Astrocyte of the cerebellum (primary cell): ENCODE data around the gene TBC1D22A.

Source experiments
- DNase-seq: peaks from one replicate; pipeline ENCODE4 v3.0.0-alpha.2; 2011; ENCODE audit warnings: low read depth
- H3K4me3 ChIP-seq: 2 replicates; pipeline ENCODE4 v1.5.1; 2011; ENCODE audit warnings: mild to moderate bottlenecking, low read depth, low read length, moderate library complexity
- in situ Hi-C: cut with HindIII; loops from 2 replicates; pipeline ENCODE4 v1.10.0; 2017; ENCODE audit warnings: low sequenced_read_pairs
- TF ChIP-seq, protein P1 (sequence below): IDR thresholded peaks from 2 replicates; pipeline ENCODE4 v1.5.1; 2012; ENCODE audit warnings: low read length, low read depth, moderate library complexity, mild to moderate bottlenecking; ENCODE audit errors: missing control alignments

The TBC1D22A gene

DNA sequence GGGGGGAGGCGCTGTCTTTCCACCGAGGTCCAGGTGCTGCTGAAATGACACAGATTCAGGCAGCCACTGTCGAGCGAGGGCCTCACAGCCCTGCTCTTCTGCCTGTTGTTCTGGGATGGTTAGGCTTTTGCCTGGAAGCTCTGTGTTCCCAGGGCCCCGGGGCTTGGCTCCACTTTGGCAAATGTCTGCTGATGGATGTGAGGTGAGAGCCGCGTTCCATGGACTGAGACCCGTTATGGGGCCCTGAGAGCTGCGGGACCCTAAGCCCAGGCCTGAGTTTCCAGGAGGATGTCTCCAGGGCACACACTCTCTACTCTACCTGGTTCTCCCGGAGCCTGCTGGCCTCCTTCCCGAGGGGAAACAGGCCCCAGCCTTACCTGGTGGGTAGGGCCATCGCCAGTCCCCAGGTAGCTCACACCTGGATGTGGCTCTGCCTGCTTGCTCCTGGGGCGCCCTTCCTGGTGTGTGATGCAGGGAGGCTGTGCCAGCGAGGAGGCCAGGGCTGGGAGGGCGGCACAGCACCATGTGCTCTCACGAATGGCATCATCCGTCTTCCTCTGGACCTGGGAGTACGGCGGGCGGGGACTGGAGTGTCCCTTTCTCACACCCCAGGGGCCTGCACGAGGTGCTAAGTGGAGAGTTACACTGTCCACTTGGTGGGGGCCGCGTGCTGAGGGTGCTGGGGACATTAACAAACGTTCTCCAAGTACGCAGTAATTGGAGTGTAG is 435.5 kb downstream of the TBC1D22A start:
- TF ChIP-seq, protein P1, sequence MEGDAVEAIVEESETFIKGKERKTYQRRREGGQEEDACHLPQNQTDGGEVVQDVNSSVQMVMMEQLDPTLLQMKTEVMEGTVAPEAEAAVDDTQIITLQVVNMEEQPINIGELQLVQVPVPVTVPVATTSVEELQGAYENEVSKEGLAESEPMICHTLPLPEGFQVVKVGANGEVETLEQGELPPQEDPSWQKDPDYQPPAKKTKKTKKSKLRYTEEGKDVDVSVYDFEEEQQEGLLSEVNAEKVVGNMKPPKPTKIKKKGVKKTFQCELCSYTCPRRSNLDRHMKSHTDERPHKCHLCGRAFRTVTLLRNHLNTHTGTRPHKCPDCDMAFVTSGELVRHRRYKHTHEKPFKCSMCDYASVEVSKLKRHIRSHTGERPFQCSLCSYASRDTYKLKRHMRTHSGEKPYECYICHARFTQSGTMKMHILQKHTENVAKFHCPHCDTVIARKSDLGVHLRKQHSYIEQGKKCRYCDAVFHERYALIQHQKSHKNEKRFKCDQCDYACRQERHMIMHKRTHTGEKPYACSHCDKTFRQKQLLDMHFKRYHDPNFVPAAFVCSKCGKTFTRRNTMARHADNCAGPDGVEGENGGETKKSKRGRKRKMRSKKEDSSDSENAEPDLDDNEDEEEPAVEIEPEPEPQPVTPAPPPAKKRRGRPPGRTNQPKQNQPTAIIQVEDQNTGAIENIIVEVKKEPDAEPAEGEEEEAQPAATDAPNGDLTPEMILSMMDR = no peak
- in situ Hi-C loops = no loop called here
- no peak for DNase-seq
- H3K4me3 ChIP-seq = no peak overlapping the region

DNA sequence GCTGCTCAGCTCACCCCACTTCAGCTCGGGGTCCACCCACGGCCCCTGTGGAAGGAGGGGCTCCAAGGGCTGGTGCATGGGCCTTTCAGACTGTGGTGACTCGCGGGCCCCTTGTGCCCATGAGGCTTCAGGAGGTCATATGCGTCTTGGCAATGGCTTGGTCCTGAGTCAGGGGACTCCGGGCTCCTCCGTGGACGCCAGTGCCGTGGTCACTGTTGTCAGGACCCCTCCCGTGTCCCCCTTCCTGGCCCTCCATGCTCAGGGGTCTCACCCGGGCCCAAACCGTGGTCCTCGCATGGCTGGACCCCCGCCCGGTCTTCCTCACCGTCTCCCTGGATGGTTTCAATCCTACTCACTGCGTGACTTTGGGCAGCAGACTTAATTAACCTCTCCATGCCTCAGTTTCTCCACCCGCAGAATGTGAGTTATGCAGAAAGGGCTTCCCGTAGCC is 436.4 kb downstream of the TBC1D22A start:
- TF ChIP-seq, protein P1 = no peak
- in situ Hi-C loops = no loop called here
- H3K4me3 ChIP-seq = no peak overlapping the region
- DNase-seq = no peak

DNA sequence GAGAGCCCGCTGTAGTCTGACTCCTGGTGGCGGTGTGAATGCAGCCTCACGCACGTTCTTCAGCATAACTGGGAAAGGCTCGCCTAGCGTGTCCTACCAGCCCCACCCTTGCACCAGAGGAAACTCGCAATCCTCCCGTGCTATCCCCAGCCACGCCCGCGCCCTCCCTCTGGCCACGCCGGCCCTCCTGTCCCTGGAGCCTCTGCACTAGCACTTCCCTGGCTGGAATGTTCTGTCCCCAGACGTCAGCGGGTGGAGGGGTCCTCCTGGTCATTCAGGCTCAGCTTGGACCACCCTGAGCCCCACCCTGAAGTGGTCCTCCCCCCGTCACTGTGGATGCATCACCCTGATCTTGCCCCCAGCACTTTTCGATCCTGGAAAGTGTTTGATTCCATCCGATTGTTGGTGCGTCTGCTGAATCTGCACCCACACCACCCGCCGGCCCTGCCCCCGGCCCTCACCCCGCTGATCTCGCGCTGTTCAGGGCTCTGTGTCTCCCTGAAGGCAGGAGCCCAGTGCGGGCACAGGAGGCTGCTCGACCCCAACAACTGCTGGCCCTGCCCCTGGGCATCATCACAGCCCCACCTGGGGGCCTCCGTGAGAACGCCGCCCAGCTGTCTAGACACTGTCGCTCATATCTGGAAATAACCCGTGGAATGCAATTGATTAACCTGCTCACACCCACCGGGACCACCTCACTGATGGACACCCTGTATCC is 437.0 kb downstream of the TBC1D22A start:
- in situ Hi-C loops = no loop called here
- no peak for DNase-seq
- TF ChIP-seq, protein P1 = no peak
- no peak overlapping the region for H3K4me3 ChIP-seq

DNA sequence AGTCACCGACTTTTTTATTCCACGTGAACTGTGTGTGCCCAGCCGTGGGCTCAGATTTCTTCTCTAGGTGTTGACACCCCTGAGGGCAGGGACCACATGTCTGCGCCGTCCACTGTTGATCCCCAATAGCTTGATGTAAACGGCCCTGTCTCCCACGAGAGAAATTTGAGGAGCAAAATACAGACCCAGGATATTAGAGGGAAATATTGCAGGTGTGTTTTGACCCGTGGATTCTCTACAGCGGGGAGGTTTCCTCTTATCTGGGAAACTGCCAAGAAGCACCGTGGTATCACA is 437.5 kb downstream of the TBC1D22A start:
- TF ChIP-seq, protein P1 = no peak
- DNase-seq = no peak
- in situ Hi-C loops = no loop called here
- no peak overlapping the region for H3K4me3 ChIP-seq

DNA sequence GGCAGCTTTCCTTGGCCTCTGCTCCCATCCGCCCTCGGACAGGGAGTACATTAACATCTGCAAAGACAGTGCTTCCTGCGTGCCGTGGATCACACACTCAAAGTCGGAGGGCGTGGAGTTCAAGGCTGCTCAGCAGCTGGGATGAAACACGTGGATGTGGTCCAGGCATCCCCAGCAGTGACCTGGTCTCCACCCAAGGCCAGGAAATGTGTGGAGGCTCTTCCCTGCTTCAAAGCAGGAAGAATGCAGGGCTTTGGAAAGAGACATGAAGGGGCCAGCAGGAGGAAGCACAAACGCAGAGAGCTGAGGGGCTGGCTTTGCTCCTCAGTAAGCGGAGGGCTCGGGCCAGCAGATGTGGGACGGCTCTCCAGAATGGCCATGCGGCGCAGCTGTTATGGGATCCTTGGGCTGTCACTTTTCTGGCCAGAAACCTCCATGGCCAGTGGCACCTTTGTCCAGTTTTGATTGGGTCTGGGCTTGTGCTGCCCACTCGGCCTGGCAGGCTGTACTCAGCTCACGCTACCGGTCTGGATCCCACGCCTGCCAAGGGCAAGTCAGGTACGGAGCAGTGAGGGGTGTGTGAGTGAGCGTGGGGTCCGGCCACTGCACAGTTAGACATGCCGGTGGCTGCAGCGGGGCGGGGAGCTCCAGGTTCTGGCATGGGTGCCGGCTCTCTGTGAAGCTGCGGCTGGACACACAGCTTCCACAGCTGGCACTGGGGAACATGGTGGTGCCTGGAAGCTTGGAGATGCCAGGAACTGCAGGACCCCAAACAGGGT is 438.0 kb downstream of the TBC1D22A start:
- no peak for DNase-seq
- H3K4me3 ChIP-seq = no peak overlapping the region
- TF ChIP-seq, protein P1 = peak; percentile 17
- in situ Hi-C loops = no loop called here

DNA sequence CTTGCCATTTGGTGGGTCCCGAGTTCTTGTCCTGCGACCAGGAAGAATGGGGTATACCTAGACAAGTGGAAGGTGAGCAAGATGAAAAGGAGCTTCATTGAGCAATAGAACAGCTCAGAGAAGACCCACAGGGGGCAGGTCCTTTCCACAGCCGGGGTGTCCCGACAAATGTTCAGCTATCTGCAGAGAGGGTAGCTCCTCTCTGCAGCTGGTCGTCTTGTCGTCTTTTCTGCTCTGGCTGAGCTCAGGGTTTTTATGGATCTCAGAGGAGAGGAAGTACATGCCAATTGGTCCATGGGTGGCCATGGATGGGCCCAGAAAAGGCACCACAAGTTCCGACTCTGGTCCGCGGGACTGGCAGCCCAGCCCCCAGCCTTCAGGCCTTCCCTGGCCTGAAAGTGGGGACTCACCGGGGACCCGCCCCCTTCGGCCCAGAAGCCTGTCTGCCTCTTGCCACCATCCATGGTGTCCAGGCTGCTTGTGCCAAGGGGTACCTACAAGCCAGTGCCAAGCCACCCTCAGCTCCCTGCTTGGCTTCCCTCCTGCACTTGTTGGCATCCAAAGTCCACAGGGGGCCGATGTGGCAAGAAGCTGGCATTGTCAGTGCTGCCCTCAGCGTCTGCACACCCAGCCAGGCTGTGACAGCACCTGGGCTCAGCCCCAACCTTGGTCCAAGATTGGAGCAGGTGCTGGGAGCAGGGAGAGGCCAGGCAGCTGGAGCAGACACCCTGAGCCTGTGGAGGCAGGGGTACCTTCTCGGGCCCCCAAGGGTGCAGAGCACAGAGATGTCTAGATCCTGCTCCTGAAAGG is 438.9 kb downstream of the TBC1D22A start:
- TF ChIP-seq, protein P1 = no peak
- H3K4me3 ChIP-seq = no peak overlapping the region
- in situ Hi-C loops = no loop called here
- DNase-seq = no peak
